Colon (tissue), 2 donors: ENCODE measurements around the gene KCNC1.

Experiments
- FAIRE-seq: peaks from 2 replicates; lab custom pipeline; 2012; peaks lifted over from hg19 to GRCh38; lab: Jason Lieb, UNC
- donor health status: control.
- donor health status: control.

The KCNC1 gene

DNA sequence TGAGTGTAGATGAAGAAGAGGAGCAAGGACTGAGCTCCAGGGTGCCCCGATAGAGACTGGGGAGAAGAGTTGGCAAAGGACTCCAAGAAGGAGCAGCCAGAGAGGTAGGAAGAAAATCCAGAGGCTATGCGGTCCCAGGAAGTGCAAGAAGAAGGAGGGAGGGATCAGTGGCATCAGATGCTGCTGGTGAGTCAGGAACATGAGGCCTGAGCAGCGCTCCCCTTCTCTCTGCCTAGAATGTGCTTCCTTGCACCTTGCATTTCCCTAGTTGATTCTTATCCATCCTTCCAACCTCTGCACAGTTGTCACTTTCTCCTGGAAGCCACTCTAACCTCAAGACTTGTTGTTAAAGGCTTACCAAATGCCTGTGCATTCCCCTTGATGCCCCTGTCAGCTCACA is 21.3 kb downstream of the KCNC1 start:
- no peak for FAIRE-seq

DNA sequence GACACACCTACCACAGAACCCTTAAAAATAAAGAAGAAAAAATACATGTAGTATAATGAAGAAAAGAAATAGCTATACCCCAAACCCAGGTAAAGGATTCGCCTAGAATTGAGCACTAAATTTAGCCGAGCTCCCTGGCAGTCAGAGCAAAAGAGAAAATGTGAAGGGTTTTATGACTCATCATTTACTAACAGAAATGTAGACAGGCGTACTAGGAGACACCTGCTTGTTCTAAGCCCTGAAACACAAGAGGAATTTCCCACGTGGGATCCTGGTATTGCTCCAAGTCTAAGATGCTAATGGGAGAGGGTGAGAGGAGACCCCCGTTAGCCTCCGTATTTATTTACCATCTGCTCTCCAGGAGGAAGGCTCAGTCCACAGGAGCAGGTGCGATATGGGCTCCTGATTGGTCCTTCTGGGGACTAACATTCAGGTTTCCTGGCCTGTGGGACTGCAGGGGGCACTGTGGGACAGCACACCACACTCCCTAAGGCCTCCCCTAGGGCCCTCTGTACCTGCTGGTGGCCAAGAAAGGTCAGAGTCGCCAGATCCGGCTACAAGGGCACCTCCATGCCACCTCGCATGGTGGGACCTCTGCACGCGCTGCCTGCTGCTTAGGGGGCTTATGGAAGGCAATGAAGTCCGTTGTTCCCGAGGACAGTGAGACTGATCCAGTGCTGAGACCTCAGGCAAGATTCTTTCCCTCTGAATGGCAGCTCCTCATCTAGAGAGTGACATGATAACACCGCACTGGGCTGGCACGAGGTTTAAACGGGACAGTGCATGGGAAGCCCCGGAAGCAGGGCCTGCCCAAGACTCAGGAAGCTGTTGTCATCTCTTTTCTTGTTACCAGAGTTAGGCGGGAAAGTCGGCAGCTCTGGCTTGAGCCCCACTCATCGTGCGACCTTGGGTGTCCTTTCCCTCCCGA is 25.8 kb downstream of the KCNC1 start:
- no peak for FAIRE-seq

DNA sequence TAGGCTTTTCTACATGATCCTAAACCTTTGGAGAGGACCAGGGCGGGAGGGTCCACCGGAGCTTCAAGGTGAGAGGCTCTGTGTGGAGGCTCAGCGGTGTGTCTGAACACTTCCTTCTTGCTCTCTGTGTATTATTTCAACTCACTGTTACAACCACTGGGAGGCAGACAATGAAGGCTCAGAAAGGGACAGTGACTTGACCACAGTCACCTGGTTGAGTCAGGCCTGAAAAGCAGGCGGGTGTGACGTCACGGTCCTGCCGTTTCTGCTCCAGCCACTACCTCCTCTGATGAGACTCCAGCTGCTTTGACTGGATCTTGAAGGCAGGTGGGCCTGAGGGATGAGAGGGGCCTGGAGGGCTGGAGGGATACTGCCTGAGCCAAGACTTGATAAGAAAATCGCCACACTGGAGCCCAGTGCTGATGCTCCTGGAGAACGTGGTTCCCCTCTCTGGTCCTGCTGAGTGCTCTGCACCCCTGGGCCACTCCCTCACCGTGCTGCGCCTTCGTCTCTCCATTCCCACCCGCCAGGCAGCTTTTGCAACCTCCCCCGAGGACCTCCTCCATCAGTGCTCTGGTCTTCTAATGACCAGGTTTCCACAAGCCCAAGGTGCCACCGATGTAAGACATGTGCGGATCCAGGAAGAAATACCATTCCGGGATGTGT is 27.9 kb downstream of the KCNC1 start:
- FAIRE-seq: no peak

DNA sequence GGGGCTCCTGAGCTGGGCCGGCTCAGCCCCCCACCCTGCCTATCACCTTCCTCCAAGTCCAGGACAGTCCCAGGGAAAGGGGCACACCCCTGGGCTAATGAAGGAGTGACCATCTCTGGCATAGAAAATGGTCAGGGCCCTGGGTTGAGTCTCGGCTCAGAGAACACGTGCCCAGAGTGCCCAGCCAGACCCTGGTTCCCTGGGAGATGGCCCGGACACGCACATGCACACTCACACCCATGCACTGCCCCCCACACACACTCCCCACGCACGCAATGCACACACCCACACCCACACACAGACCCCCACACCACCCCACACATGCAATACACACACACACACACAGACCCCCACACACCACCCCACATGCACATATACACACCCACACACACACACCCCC is 28.7 kb downstream of the KCNC1 start:
- no peak for FAIRE-seq

DNA sequence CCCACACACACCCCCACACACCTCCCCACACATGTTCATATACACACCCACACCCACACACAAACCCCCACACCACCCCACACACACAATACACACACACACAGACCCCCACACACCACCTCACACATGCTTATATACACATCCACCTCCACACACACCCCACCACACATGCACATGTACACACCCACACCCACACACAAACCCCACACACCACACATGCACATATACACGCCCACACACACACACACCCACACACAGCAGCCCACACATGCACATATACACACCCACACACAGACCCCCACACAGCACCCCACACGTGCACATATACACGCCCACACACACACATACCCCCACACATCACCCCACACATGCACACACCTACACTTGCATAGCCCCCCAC is 29.1 kb downstream of the KCNC1 start:
- no peak for FAIRE-seq

DNA sequence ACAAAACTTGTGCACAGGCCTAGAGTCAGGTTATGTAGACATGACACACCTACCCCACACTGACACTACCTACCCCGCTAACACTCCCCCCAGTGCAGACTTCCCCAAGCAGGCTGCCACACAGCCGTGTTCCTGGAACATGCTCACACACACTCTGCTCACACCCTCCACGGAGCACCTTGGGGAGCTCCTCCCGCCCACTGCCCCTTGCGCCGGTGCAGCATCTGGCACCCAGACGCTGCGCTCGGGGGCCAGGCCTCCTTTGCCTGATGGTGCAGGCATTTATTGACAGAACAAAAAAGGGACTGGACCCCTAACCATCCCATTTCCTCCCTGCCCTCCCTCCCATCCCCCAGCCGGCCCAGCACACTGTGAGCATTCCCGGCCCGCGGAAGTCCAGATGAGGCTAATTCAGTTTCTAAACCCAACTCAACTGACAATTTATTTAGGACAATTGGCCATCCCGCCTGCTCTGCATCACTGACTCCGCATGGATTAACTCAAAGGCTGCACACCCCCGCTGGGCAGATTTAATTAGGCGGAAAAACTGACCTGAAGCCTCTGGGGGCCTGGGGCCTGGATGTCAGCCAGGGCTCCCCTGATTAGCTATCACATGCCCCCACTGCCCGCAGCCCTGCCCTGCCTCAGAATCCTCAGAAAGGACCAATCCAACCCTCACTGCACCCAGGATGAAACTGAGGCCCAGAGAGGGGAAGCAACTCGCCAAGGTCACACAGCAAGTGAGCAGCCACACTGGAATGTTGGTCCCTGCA is 30.1 kb downstream of the KCNC1 start:
- FAIRE-seq: no peak

DNA sequence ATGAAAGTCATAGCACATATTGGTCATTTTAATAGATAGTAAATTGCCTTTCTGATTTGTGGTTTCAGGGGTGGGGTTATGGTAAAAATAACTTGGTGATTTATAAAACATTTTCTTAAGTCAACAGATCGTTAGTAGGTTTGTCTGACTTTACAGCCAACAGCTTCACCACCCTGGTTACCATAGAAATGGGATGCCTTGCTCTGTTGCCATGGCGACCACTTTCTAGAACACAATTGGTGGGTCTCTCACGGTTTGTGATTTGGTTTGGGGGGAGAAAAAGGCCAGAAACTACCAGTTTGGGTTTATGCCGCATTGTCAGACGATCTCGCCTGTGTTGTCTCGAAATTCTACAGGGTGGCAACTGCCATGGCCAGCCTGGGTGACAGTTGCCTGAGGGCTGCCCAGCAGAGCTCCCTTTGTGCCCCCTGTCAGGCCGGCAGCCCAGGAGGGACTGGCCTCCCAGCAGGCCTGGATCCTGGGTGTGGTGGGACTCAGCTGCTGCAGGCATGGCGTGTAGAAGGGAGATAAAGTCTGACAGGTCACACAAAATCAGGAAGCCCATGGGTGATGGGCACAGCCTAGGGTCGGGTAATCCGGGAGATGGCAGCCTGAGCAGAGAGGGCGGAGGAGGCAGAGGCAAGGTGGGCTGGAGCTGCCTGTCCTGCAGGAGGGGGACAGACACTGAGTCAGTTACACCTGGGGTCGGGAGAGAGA is 30.9 kb downstream of the KCNC1 start:
- FAIRE-seq: no peak

DNA sequence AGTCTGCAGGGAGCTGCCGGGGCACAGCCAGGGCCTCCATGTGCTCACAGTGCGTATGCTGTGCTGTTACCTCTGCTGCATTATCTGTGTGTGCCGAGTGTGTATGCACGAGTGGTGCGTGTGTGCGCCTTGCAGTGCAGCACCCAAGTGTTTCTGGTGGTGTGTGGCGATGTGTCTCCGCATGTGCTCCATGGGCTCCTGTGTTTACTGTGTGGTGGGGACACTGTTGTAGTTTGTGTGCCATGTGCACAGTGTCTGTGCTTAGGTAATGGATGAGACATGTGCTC is 31.4 kb downstream of the KCNC1 start:
- FAIRE-seq: no peak

DNA sequence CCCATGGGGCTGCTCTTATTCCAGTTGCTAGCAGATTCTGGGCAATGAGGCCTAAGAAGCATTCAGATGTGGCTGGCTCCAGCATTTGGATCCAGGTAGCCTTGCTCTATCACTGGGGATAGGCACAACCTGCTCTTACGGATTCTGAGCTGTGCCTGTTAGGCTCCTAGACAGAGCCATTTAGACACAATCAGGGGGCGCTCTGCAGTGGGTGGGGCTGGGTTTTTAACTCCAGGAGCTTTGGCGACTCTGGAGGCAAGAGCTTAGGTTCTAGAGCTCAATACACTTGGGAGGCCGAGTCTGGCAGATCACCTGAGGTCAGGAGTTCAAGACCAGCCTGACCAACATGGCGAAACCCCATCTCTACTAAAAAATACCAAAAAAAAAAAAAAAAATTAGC is 32.0 kb downstream of the KCNC1 start:
- FAIRE-seq: no peak

DNA sequence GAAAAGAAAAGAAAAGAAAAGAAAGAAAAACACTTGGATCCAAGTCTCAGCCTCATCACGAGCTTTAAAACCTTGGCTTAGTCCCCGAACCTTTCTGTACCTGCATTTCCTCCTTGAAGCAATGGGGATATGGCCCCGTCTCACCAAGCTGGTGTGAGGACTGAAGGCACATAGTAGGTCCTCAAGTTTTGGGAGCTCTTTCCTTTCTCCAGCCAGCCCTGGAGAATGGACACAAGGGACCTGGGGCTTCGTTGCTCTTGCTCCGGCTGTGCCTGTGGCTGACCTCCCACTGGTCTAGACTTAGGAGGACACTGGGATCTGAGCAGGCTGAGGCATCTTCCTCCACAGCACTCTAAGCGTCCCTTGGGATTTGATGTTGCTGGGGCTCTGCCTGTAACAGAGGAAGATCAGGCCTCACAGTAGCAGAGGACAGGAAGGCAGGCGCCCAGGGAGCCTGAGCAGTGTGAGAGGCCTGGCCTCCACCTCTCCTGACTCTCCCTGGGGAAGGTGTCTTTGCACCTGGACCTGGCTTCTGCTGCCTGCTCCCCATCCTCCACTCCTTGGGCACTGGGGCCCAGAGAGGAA is 32.8 kb downstream of the KCNC1 start:
- FAIRE-seq: no peak

DNA sequence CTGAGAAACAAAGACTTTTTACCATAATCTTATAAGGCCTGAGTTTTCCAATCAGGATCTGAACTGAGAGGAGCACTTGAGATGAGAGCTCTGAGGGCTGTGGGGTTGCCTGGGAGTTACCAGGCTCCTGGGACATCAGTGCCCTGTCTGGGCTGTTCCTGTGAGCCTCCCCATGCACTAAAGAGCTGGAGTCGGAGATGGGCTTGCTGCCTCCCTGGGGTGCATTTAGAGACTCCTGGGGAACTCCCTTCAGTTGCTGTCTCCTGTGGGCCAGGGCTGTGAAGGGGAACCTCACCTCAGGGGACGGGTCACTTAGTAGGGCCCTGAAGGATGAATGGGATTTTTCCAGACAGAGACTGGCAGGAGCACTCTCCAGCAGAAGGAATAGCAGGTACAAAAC is 33.3 kb downstream of the KCNC1 start:
- no peak for FAIRE-seq

DNA sequence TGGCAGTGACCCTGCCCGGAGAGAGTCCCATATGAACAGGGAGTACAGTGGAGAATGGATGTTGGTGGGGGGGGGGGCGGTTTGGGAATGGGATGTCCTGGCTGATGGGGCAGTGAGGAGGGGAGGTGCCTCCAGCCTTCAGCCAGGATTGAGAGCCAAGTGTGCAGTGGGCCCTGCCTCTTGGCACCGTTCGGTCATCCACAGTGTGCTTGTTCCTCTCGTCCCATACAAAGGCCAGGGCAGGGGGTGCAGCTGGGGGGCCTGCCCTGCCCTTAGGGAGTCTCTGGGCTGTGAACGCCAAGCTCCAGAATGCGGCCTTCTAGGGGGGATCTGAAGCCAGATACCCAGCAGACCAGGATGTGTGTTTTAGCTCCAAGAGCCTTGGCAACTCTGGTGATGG is 34.0 kb downstream of the KCNC1 start:
- no peak for FAIRE-seq

DNA sequence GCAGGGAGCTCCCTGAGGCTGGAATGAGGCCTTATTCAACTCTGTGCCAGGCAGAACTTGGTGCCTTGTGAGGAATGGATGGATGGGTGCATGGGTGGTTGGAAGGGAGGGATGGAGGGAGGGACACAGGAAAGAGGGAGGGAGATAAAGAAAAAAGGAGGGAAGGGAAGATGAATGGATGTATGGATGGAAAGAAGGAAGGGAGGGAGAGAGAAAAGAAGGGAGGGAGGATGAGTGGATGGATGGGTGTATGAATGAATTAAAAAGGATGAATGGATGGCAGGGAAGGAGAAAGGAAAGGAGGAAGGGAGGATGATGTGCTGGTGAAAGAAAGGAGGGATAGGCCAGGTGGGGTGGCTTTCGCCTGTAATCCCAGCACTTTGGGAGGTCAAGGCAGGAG is 34.6 kb downstream of the KCNC1 start:
- FAIRE-seq: no peak

DNA sequence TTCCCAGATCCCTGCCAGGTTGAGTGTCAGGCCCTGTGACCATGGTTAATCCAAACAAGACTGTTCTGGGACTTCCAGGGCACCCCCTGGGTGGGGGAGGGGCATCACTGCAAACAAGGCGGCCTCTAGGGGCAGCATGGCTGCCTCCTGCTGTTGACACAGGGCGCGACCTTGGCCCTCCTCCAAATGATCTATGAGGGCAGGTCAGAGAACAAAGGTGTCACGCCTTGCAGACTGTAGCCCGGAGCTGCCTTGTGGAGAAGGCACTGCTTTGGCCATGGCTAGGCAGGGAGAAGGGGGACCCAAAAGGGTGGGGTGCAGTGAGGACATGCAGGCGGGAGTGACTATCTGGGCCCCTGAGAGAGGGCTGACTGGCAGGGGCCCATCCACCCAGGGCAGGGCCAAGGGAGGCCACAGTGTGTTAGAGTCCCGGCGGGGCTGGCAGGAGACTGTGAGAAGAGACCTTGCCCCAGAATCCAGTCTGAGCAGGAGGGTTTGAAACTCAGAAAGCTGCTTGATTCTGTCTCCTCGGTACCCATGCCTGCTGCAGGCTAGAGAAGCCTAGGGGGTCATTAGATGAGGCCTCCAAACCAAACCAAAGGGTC is 35.6 kb downstream of the KCNC1 start:
- no peak for FAIRE-seq

DNA sequence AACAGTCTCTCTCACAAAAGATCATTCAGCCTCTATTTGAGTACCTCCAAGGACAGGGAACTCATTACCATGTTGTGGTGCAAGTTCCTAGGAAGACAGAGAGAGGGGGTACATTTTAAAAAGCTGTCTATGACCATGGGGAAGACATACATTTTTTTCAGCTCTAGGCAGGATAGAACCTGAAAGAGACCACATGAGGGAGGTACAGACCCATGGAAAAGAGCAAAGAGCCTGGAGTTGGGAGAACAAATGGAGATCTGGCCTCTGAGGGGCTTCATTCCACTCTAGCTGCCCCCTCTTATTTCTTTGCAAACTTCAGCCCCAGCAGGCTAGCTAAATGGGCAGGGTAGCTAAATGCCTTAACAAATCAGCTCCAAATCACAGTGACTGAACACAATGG is 36.3 kb downstream of the KCNC1 start:
- no peak for FAIRE-seq

DNA sequence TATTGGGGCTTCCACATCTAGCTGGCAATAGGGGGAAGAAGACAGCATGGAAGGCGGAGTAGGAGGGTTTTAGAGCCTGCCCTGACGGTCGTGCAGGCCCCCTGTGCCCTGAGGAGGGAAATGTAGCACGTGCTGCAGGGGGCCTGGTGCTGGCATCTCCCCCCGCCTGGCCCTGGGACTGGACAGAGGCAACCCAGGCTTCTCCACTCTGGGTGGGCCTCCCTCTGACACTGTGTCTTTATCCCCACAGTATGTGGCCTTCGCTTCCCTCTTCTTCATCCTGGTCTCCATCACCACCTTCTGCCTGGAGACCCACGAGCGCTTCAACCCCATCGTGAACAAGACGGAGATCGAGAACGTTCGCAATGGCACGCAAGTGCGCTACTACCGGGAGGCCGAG is 36.8 kb downstream of the KCNC1 start:
- no peak for FAIRE-seq

DNA sequence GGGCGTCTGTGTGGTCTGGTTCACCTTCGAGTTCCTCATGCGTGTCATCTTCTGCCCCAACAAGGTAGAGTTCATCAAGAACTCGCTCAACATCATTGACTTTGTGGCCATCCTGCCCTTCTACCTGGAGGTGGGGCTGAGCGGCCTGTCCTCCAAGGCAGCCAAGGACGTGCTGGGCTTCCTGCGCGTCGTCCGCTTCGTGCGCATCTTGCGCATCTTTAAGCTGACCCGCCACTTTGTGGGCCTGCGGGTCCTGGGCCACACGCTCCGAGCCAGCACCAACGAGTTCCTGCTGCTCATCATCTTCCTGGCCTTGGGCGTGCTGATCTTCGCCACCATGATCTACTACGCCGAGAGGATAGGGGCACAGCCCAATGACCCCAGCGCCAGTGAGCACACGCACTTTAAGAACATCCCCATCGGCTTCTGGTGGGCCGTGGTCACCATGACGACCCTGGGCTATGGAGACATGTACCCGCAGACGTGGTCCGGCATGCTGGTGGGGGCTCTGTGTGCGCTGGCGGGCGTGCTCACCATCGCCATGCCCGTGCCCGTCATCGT is 37.3 kb downstream of the KCNC1 start:
- FAIRE-seq: no peak

DNA sequence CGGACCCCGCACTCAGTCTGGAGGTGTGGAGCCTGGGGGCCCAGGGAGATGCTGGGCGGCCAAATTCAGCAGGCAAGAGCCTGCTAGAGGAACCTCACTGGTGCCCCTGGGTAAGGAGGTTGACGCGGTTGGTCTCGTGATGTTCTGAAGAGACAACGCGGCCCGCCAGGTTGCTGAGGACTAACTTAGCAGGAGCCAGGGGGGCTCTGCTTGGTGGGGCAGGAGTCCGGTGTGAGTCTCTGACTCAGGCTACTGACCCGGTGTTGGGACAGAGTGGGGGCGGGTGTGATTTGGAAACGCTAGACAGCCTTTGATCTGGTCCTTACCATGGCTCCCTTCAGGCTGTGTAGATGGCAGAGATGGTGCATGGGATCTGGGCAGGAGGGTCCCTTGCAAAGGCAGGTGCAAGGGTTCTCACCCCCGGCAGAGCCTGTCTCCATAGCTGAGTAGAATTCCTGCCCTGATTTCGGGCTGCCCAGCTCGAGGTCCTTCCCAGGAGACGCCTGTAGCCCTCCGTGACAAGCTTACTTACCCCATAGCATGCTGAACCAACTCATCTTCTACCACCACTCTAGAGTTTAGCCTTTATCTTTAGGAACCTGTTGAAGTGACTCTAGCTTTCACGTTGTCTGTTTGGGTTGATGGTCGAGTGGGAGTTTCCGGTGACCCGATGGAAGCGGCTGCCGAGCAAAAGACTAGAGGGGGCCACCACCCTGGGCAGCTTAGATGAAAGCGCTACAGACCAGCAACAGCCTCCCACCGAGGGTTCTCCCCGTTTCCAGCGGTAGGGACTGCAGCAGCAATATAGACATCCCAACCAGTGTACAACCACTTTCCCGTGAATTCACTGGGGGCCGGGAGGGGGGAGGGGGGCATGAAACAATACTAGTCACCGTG is 38.4 kb downstream of the KCNC1 start:
- no peak for FAIRE-seq

DNA sequence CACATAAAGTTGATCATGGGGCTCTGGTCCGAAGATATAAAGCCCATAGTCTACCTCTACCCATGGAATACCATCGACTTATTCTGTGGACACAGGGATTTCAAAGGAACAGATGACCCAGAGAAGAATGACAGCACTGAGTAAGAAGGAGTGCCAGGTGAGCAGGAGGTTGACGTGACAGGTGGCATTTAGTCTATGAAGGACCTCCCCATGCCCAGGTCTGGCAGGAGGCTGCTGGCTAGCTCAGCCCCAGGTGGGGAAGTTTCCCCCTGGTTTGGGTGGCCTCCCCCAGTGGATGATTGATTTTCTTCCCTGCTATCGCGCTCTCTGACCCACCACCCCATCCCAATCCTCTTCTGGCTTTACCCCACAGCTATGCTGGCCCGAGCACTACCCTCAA is 39.1 kb downstream of the KCNC1 start:
- FAIRE-seq: no peak
